ENCODE data around the gene SULT1B1.

The SULT1B1 gene

GRCh38 chr4:69760455-69760854 lies at the start of gene SULT1B1:
SULT1B1 (minus strand) TSS chr4:69760620; CDS start chr4:69755217, 5,403 bp downstream.
- no peak for DNase-seq (ENCODE audit: low read depth, low spot score)

- DNase-seq (ENCODE audit: low read depth, low spot score): no peak
These were observed 40.2 kb upstream of the SULT1B1 start for GRCh38 chr4:69800599-69800998.

- DNase-seq (ENCODE audit: low read depth, low spot score): no peak
These were observed 38.9 kb upstream of the SULT1B1 start for GRCh38 chr4:69799337-69799736.

- no peak for DNase-seq (ENCODE audit: low read depth, low spot score)
These were observed 33.3 kb upstream of the SULT1B1 start for GRCh38 chr4:69793732-69794131.

- DNase-seq (ENCODE audit: low read depth, low spot score): no peak
These were observed 27.5 kb upstream of the SULT1B1 start for GRCh38 chr4:69787879-69788278.

GRCh38 chr4:69786547-69786946 lies 26.1 kb upstream of the SULT1B1 start:
- no peak for DNase-seq (ENCODE audit: low read depth, low spot score)

GRCh38 chr4:69785211-69785831 lies 24.9 kb upstream of the SULT1B1 start:
- DNase-seq (ENCODE audit: low read depth, low spot score): no peak

GRCh38 chr4:69782651-69783310 lies 22.4 kb upstream of the SULT1B1 start:
- DNase-seq (ENCODE audit: low read depth, low spot score): no peak

- no peak for DNase-seq (ENCODE audit: low read depth, low spot score)
These were observed 21.3 kb upstream of the SULT1B1 start for GRCh38 chr4:69781458-69782418.

- no peak for DNase-seq (ENCODE audit: low read depth, low spot score)
These were observed 19.7 kb upstream of the SULT1B1 start for GRCh38 chr4:69780141-69780540.

GRCh38 chr4:69776696-69777095 lies 16.3 kb upstream of the SULT1B1 start:
- no peak for DNase-seq (ENCODE audit: low read depth, low spot score)

GRCh38 chr4:69775321-69775867 lies 15.0 kb upstream of the SULT1B1 start:
- no peak for DNase-seq (ENCODE audit: low read depth, low spot score)

GRCh38 chr4:69773484-69773883 lies 13.1 kb upstream of the SULT1B1 start:
- no peak for DNase-seq (ENCODE audit: low read depth, low spot score)

- peak; percentile 5 for DNase-seq (ENCODE audit: low read depth, low spot score)
These were observed 8.1 kb upstream of the SULT1B1 start for GRCh38 chr4:69768554-69768953.

- DNase-seq (ENCODE audit: low read depth, low spot score): no peak
These were observed 5.3 kb upstream of the SULT1B1 start for GRCh38 chr4:69765751-69766150.

GRCh38 chr4:69764311-69764710 lies 3.9 kb upstream of the SULT1B1 start:
- no peak for DNase-seq (ENCODE audit: low read depth, low spot score)

- DNase-seq (ENCODE audit: low read depth, low spot score): no peak
These were observed 2.8 kb upstream of the SULT1B1 start for GRCh38 chr4:69763233-69763632.

GRCh38 chr4:69759189-69759604 lies 1.2 kb downstream of the SULT1B1 start:
- DNase-seq (ENCODE audit: low read depth, low spot score): no peak

GRCh38 chr4:69757464-69757863 lies 3.0 kb downstream of the SULT1B1 start:
- no peak for DNase-seq (ENCODE audit: low read depth, low spot score)

- no peak for DNase-seq (ENCODE audit: low read depth, low spot score)
These were observed 5.4 kb downstream of the SULT1B1 start for GRCh38 chr4:69754926-69755580.

- no peak for DNase-seq (ENCODE audit: low read depth, low spot score)
These were observed 6.7 kb downstream of the SULT1B1 start for GRCh38 chr4:69753686-69754085.
